Measurements from ENCODE around the gene ADGRL4.
"Not testable (repeated sequence)": the region's sequence is repeated elsewhere in the genome, so short reads cannot be mapped to it uniquely, and the experiment has no call there.

DNA sequence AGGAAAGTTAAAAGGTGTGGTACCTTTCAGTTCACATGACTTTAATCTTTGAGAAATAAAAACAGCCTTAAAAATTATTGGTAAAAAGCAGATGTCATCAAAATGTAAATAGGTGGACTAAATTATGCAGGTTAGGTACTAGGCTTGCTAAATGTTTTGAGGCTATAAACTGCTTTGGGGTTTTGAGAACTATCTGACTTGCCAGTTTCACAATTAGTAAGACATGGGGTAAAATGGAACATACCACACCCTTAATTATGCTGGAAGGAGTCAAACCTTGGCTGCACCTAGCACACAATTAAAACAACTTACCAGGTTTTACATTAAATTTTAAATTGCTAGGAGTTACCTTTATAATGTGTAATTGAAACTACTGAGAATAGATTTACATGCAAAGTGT, 39.4 kb downstream of the ADGRL4 start:
- not testable (repeated sequence) for TF ChIP-seq POLR2A, TAF1 (IDR thresholded peaks at IDR 0.05; ENCODE audit: low read depth, low read length)

All from GM12891 (cell line).